Endothelial cell of umbilical vein (primary cell): Measurements from ENCODE around the gene DUSP14. TPM values are rescaled to one million over a fixed set of nuclear protein-coding genes. Genes with fewer than 3 reads are reported as not detected.

Experiments
- BruUV-seq: library from RNA; stranded (reverse); fragments of 400-500 nt; replicated peaks from 2 replicates; lab custom pipeline; 2021; lab: Mats Ljungman, UMichigan
- CTCF ChIA-PET: fragments of 300-600, 350-600 bp; sonication (Branson Sonifier 250); formaldehyde crosslinking; loops from one replicate; lab custom pipeline; 2021; ENCODE audit warnings: antibody characterized with exemption, inconsistent platforms; lab: Charles Lee
- POLR2A ChIA-PET: fragments of 300-600, 350-600 bp; sonication (Branson Sonifier 250); formaldehyde crosslinking; loops from one replicate; lab custom pipeline; 2021; ENCODE audit warnings: antibody characterized with exemption, inconsistent platforms; lab: Charles Lee
- DNase-seq: peaks from one replicate; pipeline ENCODE4 v3.0.0-alpha.2; 2011; ENCODE audit warnings: low read depth, low spot score
- FAIRE-seq: peaks from 2 replicates; lab custom pipeline; 2011; peaks lifted over from hg19 to GRCh38; lab: Jason Lieb, UNC
- H2AFZ ChIP-seq: 2 replicates; pipeline ENCODE4 v1.6.0; 2012; ENCODE audit warnings: low read depth, low read length, control low read depth, inconsistent platforms
- H3K27ac ChIP-seq: 2 replicates; pipeline ENCODE4 v1.5.1; 2011; ENCODE audit warnings: low read depth, mild to moderate bottlenecking, control low read depth, low read length, moderate library complexity; ENCODE audit not compliant: insufficient read depth
- H3K27me3 ChIP-seq, 2 experiments: 2 replicates each; pipeline versions ENCODE4 v1.6.0 to v1.6.1; 2011; ENCODE audit warnings: low read length in 2 of 2, mixed read lengths in 1 of 2; ENCODE audit not compliant: control insufficient read depth in 2 of 2, insufficient read depth in 2 of 2
- H3K36me3 ChIP-seq, 2 experiments: 2 replicates in 1 of 2; 3 replicates in 1 of 2; pipeline ENCODE4 v1.5.1; 2011; ENCODE audit warnings: low read length in 2 of 2, mild to moderate bottlenecking in 1 of 2, moderate library complexity in 1 of 2; ENCODE audit not compliant: control insufficient read depth in 2 of 2, insufficient read depth in 2 of 2; ENCODE audit errors: extremely low read depth in 1 of 2
- H3K4me1 ChIP-seq: 3 replicates; pipeline ENCODE4 v1.5.1; 2011; ENCODE audit warnings: mild to moderate bottlenecking, low read length; ENCODE audit not compliant: control insufficient read depth, insufficient read depth; ENCODE audit errors: extremely low read depth
- H3K4me2 ChIP-seq: 2 replicates; pipeline ENCODE4 v1.6.1; 2011; ENCODE audit warnings: low read length, control low read depth, mixed read lengths; ENCODE audit not compliant: insufficient read depth
- H3K4me3 ChIP-seq, 3 experiments: fragments of 200-600 bp in 1 of 3; sonication (generic), shearing (Covaris generic) in 1 of 3; replicated peaks in 1 of 3; 2 replicates each; pipeline ENCODE4 v1.5.1; 2011 to 2016; ENCODE audit warnings: control low read depth in 3 of 3, low read length in 3 of 3, mild to moderate bottlenecking in 2 of 3, inconsistent platforms in 1 of 3, low read depth in 1 of 3, moderate library complexity in 1 of 3; ENCODE audit not compliant: insufficient read depth in 1 of 3
- H3K79me2 ChIP-seq: 2 replicates; pipeline ENCODE4 v1.6.0; 2012; ENCODE audit warnings: low read length, inconsistent platforms; ENCODE audit not compliant: control insufficient read depth, insufficient read depth
- H3K9ac ChIP-seq: replicated peaks from 2 replicates; pipeline ENCODE3; 2011; ENCODE audit warnings: low read length, control low read depth; ENCODE audit not compliant: insufficient read depth; ENCODE audit errors: extremely low read depth
- H3K9me1 ChIP-seq: replicated peaks from 3 replicates; pipeline ENCODE4 v1.6.0; 2011; ENCODE audit warnings: mild to moderate bottlenecking, low read length; ENCODE audit not compliant: control insufficient read depth, insufficient read depth; ENCODE audit errors: extremely low read depth
- H3K9me3 ChIP-seq: replicated peaks from 2 replicates; pipeline ENCODE4 v1.5.1; 2012; ENCODE audit warnings: low read length, inconsistent platforms; ENCODE audit not compliant: control insufficient read depth, insufficient read depth
- H4K20me1 ChIP-seq: replicated peaks from 2 replicates; pipeline ENCODE3; 2011; ENCODE audit warnings: mild to moderate bottlenecking, low read length; ENCODE audit not compliant: control insufficient read depth, insufficient read depth; ENCODE audit errors: extremely low read depth
- CTCF ChIP-seq, 2 donors: IDR thresholded peaks; 1 replicate in 1 of 2; 2 replicates in 1 of 2; pipeline ENCODE4 v1.5.1; 2011; ENCODE audit warnings: low read length in 2 of 2, mild to moderate bottlenecking in 2 of 2, moderate library complexity in 2 of 2, control low read depth in 1 of 2, inconsistent platforms in 1 of 2, low read depth in 1 of 2; ENCODE audit not compliant: insufficient read depth in 1 of 2; ENCODE audit errors: extremely low read depth in 1 of 2
- EZH2 ChIP-seq: IDR thresholded peaks from 2 replicates; pipeline ENCODE4 v1.6.1; 2012; ENCODE audit warnings: borderline replicate concordance, low read depth, mild to moderate bottlenecking, moderate library complexity, low read length, inconsistent platforms; ENCODE audit not compliant: severe bottlenecking
- FOS ChIP-seq: IDR thresholded peaks from 2 replicates; pipeline ENCODE4 v1.6.1; 2011; ENCODE audit warnings: mild to moderate bottlenecking, low read length, moderate library complexity, borderline replicate concordance; ENCODE audit not compliant: insufficient read depth
- GATA2 ChIP-seq: IDR thresholded peaks from 2 replicates; pipeline ENCODE4 v1.7.0; 2011; ENCODE audit warnings: low read depth, mild to moderate bottlenecking, moderate library complexity, mixed read lengths, low read length; ENCODE audit not compliant: insufficient read length, insufficient read depth
- JUN ChIP-seq: IDR thresholded peaks from 2 replicates; pipeline ENCODE4 v1.6.1; 2011; ENCODE audit warnings: borderline replicate concordance, low read depth; ENCODE audit not compliant: insufficient read length, insufficient read depth
- MAX ChIP-seq: IDR thresholded peaks from 2 replicates; pipeline ENCODE4 v1.6.1; 2011; ENCODE audit not compliant: insufficient read depth, insufficient read length
- MYC ChIP-seq: IDR thresholded peaks from one replicate; pipeline ENCODE4 v1.6.1; 2011; ENCODE audit warnings: mild to moderate bottlenecking, low read depth, low read length
- POLR2A ChIP-seq: IDR thresholded peaks from 2 replicates; pipeline ENCODE4 v1.6.1; 2012; ENCODE audit warnings: low read depth, mild to moderate bottlenecking, control low read depth, low read length
- POLR2AphosphoS5 ChIP-seq: IDR thresholded peaks from 2 replicates; pipeline ENCODE4 v1.6.1; 2012; ENCODE audit warnings: low read depth, mild to moderate bottlenecking, control low read depth, low read length, moderate library complexity; ENCODE audit not compliant: insufficient read depth
- dilution Hi-C: fragments of 300-500 bp; cut with MboI; formaldehyde crosslinking; loops from one replicate; pipeline ENCODE4 v1.15.0; 2019; ENCODE audit warnings: low sequenced_read_pairs; ENCODE audit not compliant: extremely low pct_ligation_motif_present
- intact Hi-C: fragments of 100-400 bp; cut with micrococcal nuclease; formaldehyde crosslinking; loops from one replicate; pipeline ENCODE4 v1.10.0; 2022
- polyA plus RNA-seq, 4 experiments: library from polyadenylated mRNA; depleted of rRNA in 3 of 4; stranded (reverse) in 3 of 4; unstranded in 1 of 4; fragments of >200 nt; gene quantifications; 2 replicates each; pipeline versions ENCODE4 v1.2.1 to v1.2.3, GENCODE V29; 2011 to 2012; ENCODE audit warnings: missing spikeins in 1 of 4
- total RNA-seq: library from RNA; stranded (reverse); gene quantifications from 2 replicates; pipeline ENCODE4 v1.2.3, GENCODE V29; 2021

The DUSP14 gene
- total and polyA plus RNA-seq, 2 donors (not counting 3 experiments of a cell fraction or from before 2014, with no cell fraction given): 36.4 to 62.5 TPM

GRCh38 chr17:37503148-37503547 is 13.5 kb downstream of the DUSP14 start:
- no TSS peak for BruUV-seq
- no peak for TF ChIP-seq CTCF (IDR thresholded peaks at IDR 0.05; ENCODE audit: extremely low read depth in 1 of 2, insufficient read depth in 1 of 2, low read depth in 1 of 2, low read length in 2 of 2)
- no peak for TF ChIP-seq POLR2A
- TF ChIP-seq FOS: no peak
- no peak for TF ChIP-seq JUN
- TF ChIP-seq GATA2: no peak
- TF ChIP-seq MYC: no peak
- no peak for TF ChIP-seq EZH2
- no peak for TF ChIP-seq POLR2AphosphoS5
- TF ChIP-seq MAX: no peak
- no peak for FAIRE-seq
- H3K4me3 ChIP-seq: no peak overlapping the region
- ChIA-PET CTCF (interaction anchor here (1.1 to 2.0 kb wide), 2 partner anchors 24 to 130 kb away, joined by 4 read pairs; no protein-coding TSS in a partner anchor), POLR2A (no interaction called here)
- dilution Hi-C loops: no loop called here
- no peak overlapping the region for H3K9ac ChIP-seq
- H3K9me1 ChIP-seq: no peaks in the 10 kb centered on the region
- no peaks in the 10 kb centered on the region for H3K9me3 ChIP-seq
- H3K4me1 ChIP-seq: no peaks in the 10 kb centered on the region
- H3K27ac ChIP-seq: no peak overlapping the region
- no peak for DNase-seq
- peaks cover 88% of the 10 kb centered on the region for H3K79me2 ChIP-seq
- no peak overlapping the region for H3K4me2 ChIP-seq
- H4K20me1 ChIP-seq: no peaks in the 10 kb centered on the region
- H3K27me3 ChIP-seq: no peaks in the 10 kb centered on the region
- H3K36me3 ChIP-seq: peaks cover 0 to 3% of the 10 kb centered on the region in 2 experiments
- intact Hi-C loops: no loop called here
- no peak overlapping the region for H2AFZ ChIP-seq
